KMS-11 (cell line): ENCODE measurements around the gene DPP9.

Source experiments
- H2AFZ ChIP-seq: fragments of 200-600 bp; sonication (generic); 2 replicates; pipeline ENCODE4 v1.6.1; 2016; ENCODE audit warnings: antibody characterized with exemption, mixed run types, low read depth
- H3K27ac ChIP-seq: fragments of 200-600 bp; sonication (generic); 2 replicates; pipeline ENCODE4 v1.6.1; 2016; ENCODE audit warnings: mild to moderate bottlenecking, mixed run types
- H3K27me3 ChIP-seq: fragments of 200-600 bp; sonication (generic); 2 replicates; pipeline ENCODE4 v1.6.1; 2017; ENCODE audit warnings: mild to moderate bottlenecking, low read depth, mixed run types, moderate library complexity; ENCODE audit not compliant: insufficient read depth
- H3K36me3 ChIP-seq: fragments of 200-600 bp; sonication (generic); 2 replicates; pipeline ENCODE4 v1.6.1; 2017; ENCODE audit warnings: mild to moderate bottlenecking, mixed run types; ENCODE audit not compliant: insufficient read depth
- H3K4me1 ChIP-seq: fragments of 200-600 bp; sonication (generic); 2 replicates; pipeline ENCODE4 v1.6.1; 2016; ENCODE audit warnings: mild to moderate bottlenecking, low read depth, mixed run types; ENCODE audit not compliant: poor library complexity, severe bottlenecking
- H3K4me2 ChIP-seq: fragments of 200-600 bp; sonication (generic); 2 replicates; pipeline ENCODE4 v1.7.0; 2016; ENCODE audit warnings: mild to moderate bottlenecking, mixed run types
- H3K4me3 ChIP-seq: fragments of 200-600 bp; sonication (generic); IDR thresholded peaks from 2 replicates; pipeline ENCODE4 v1.6.1; 2017; ENCODE audit warnings: low read depth, low read length, mixed read lengths; ENCODE audit not compliant: insufficient read depth
- H3K79me2 ChIP-seq: fragments of 200-600 bp; sonication (generic); 2 replicates; pipeline ENCODE4 v1.6.1; 2016; ENCODE audit warnings: low read depth, mixed run types; ENCODE audit not compliant: insufficient read depth
- H3K9ac ChIP-seq: fragments of 200-600 bp; sonication (generic); 2 replicates; pipeline ENCODE4 v1.6.1; 2016; ENCODE audit warnings: mild to moderate bottlenecking, mixed run types
- H4K20me1 ChIP-seq: fragments of 200-600 bp; sonication (generic); 2 replicates; pipeline ENCODE4 v1.6.1; 2016; ENCODE audit warnings: mild to moderate bottlenecking, mixed run types; ENCODE audit not compliant: insufficient read depth
- CTCF ChIP-seq: fragments of 200-600 bp; sonication (generic); conservative IDR thresholded peaks from 2 replicates; pipeline ENCODE4 v1.6.1; 2017; ENCODE audit warnings: low read depth, mild to moderate bottlenecking, antibody characterized with exemption, low read length, moderate library complexity, mixed read lengths

The DPP9 gene

GRCh38 chr19:4707322-4707721 is 16.3 kb downstream of the DPP9 start:
- H2AFZ ChIP-seq, result no peak overlapping the region
- H3K79me2 ChIP-seq, result no peaks in the 10 kb centered on the region
- no peaks in the 10 kb centered on the region for H3K36me3 ChIP-seq
- H3K4me2 ChIP-seq, result no peak overlapping the region
- no peak for TF ChIP-seq CTCF
- H3K4me3 ChIP-seq, result no peak overlapping the region
- no peak overlapping the region for H3K27ac ChIP-seq
- no peak overlapping the region for H3K9ac ChIP-seq
- H3K27me3 ChIP-seq, result no peaks in the 10 kb centered on the region
- peaks cover 27% of the 10 kb centered on the region for H3K4me1 ChIP-seq
- H4K20me1 ChIP-seq, result no peaks in the 10 kb centered on the region

- no peak overlapping the region for H3K9ac ChIP-seq
- H3K27ac ChIP-seq, result no peak overlapping the region
- H2AFZ ChIP-seq, result no peak overlapping the region
- no peaks in the 10 kb centered on the region for H4K20me1 ChIP-seq
- no peak for TF ChIP-seq CTCF
- peaks cover 18% of the 10 kb centered on the region for H3K4me1 ChIP-seq
- no peaks in the 10 kb centered on the region for H3K27me3 ChIP-seq
- H3K4me3 ChIP-seq, result no peak overlapping the region
- no peak overlapping the region for H3K4me2 ChIP-seq
- no peaks in the 10 kb centered on the region for H3K36me3 ChIP-seq
- H3K79me2 ChIP-seq, result no peaks in the 10 kb centered on the region
These were observed 18.1 kb downstream of the DPP9 start for GRCh38 chr19:4705413-4706131.

GRCh38 chr19:4704317-4704673 is 19.3 kb downstream of the DPP9 start:
- no peaks in the 10 kb centered on the region for H4K20me1 ChIP-seq
- H3K27ac ChIP-seq, result no peak overlapping the region
- no peak overlapping the region for H3K4me2 ChIP-seq
- no peak overlapping the region for H3K9ac ChIP-seq
- no peak overlapping the region for H2AFZ ChIP-seq
- no peak for TF ChIP-seq CTCF
- no peaks in the 10 kb centered on the region for H3K79me2 ChIP-seq
- H3K36me3 ChIP-seq, result no peaks in the 10 kb centered on the region
- no peak overlapping the region for H3K4me3 ChIP-seq
- peaks cover 6% of the 10 kb centered on the region for H3K4me1 ChIP-seq
- no peaks in the 10 kb centered on the region for H3K27me3 ChIP-seq

GRCh38 chr19:4703671-4704316 is 19.8 kb downstream of the DPP9 start:
- H3K4me2 ChIP-seq, result no peak overlapping the region
- no peaks in the 10 kb centered on the region for H3K79me2 ChIP-seq
- no peak for TF ChIP-seq CTCF
- H3K27ac ChIP-seq, result no peak overlapping the region
- H2AFZ ChIP-seq, result no peak overlapping the region
- H3K4me1 ChIP-seq, result peaks cover under 1% of the 10 kb centered on the region
- H4K20me1 ChIP-seq, result no peaks in the 10 kb centered on the region
- H3K36me3 ChIP-seq, result no peaks in the 10 kb centered on the region
- no peak overlapping the region for H3K9ac ChIP-seq
- no peak overlapping the region for H3K4me3 ChIP-seq
- H3K27me3 ChIP-seq, result no peaks in the 10 kb centered on the region
